Lower lobe of right lung (tissue), 2 donors: ENCODE measurements around the gene NELFCD. TPM values are rescaled to one million over a fixed set of nuclear protein-coding genes. Genes with fewer than 3 reads are reported as not detected.

Experiments used
- ATAC-seq, 2 donors: fragments of 200-7000 bp; cut with Tn5 transposase; one replicate each; pipeline ENCODE4 v1.9.1; 2020 to 2022; ENCODE audit warnings: mild to moderate bottlenecking in 2 of 2, moderate library complexity in 2 of 2
- DNase-seq: peaks from one replicate; pipeline ENCODE4 v3.0.0-alpha.2; 2020
- H3K27ac ChIP-seq: fragments of 200-600 bp; one replicate; pipeline ENCODE4 v1.8.0; 2022
- H3K27me3 ChIP-seq: fragments of 200-600 bp; one replicate; pipeline ENCODE4 v1.8.0; 2022; ENCODE audit warnings: low read depth
- H3K36me3 ChIP-seq: fragments of 200-600 bp; one replicate; pipeline ENCODE4 v1.8.0; 2022; ENCODE audit warnings: mild to moderate bottlenecking
- H3K4me1 ChIP-seq: fragments of 200-600 bp; one replicate; pipeline ENCODE4 v1.8.0; 2022
- H3K4me3 ChIP-seq: fragments of 200-600 bp; one replicate; pipeline ENCODE4 v1.8.0; 2022; ENCODE audit warnings: mild to moderate bottlenecking
- H3K9me3 ChIP-seq: fragments of 200-600 bp; one replicate; pipeline ENCODE4 v1.8.0; 2022
- CTCF ChIP-seq: fragments of 200-600 bp; IDR thresholded peaks from one replicate; pipeline ENCODE4 v1.8.0; 2022; ENCODE audit warnings: antibody characterized with exemption, mild to moderate bottlenecking
- intact Hi-C: fragments of 100-400 bp; cut with DNase I; formaldehyde crosslinking; loops from one replicate; pipeline ENCODE4 v1.11.0; 2022
- total RNA-seq: library from RNA; stranded (reverse); fragmentation: NEBNext Ultra II Directional; extraction: Animal tissue kit (Norgen Biotek cat#: 25700); gene quantifications from one replicate; pipeline ENCODE4 v1.2.1, GENCODE V29; 2021
- donor health status: DM: no; HTN: yes; CAD: no; lungs with severe emphysema.

Gene NELFCD
- total RNA-seq, 1 donor from 2014 or later = 54.1 TPM

GRCh38 chr20:59024111-59024530 lies 43.1 kb downstream of the NELFCD start:
- Histone ChIP-seq H3K9me3 (no peaks in the 10 kb centered on the region), H3K36me3 (peaks cover 64% of the 10 kb centered on the region)
- no peak for ATAC-seq

GRCh38 chr20:59025086-59025485 lies 44.0 kb downstream of the NELFCD start:
- Histone ChIP-seq H3K36me3 (peaks cover 74% of the 10 kb centered on the region), H3K27me3 (no peaks in the 10 kb centered on the region), H3K4me1 (peaks cover 31% of the 10 kb centered on the region), H3K27ac (no peak overlapping the region), H3K4me3 (no peak overlapping the region), H3K9me3 (no peaks in the 10 kb centered on the region)
- intact Hi-C loops = no loop called here
- DNase-seq = no peak
- TF ChIP-seq CTCF = no peak
- no peak for ATAC-seq

More at GRCh38 chr20:59024111-59024530, 43.1 kb downstream of the NELFCD start:
- peak; percentile 31 for DNase-seq
- H3K27me3 ChIP-seq = no peaks in the 10 kb centered on the region
- H3K4me3 ChIP-seq = no peak overlapping the region
- TF ChIP-seq CTCF = no peak
- peaks cover 22% of the 10 kb centered on the region for H3K4me1 ChIP-seq
- no peak overlapping the region for H3K27ac ChIP-seq
- intact Hi-C loops = no loop called here

GRCh38 chr20:59025511-59025910 lies 44.5 kb downstream of the NELFCD start:
- intact Hi-C loops = no loop called here
- Histone ChIP-seq H3K4me1 (peaks cover 36% of the 10 kb centered on the region), H3K27ac (no peak overlapping the region), H3K27me3 (no peaks in the 10 kb centered on the region), H3K9me3 (no peaks in the 10 kb centered on the region), H3K4me3 (no peak overlapping the region), H3K36me3 (peaks cover 78% of the 10 kb centered on the region)
- ATAC-seq (no peak), DNase-seq (no peak)
- TF ChIP-seq CTCF = no peak

DNA sequence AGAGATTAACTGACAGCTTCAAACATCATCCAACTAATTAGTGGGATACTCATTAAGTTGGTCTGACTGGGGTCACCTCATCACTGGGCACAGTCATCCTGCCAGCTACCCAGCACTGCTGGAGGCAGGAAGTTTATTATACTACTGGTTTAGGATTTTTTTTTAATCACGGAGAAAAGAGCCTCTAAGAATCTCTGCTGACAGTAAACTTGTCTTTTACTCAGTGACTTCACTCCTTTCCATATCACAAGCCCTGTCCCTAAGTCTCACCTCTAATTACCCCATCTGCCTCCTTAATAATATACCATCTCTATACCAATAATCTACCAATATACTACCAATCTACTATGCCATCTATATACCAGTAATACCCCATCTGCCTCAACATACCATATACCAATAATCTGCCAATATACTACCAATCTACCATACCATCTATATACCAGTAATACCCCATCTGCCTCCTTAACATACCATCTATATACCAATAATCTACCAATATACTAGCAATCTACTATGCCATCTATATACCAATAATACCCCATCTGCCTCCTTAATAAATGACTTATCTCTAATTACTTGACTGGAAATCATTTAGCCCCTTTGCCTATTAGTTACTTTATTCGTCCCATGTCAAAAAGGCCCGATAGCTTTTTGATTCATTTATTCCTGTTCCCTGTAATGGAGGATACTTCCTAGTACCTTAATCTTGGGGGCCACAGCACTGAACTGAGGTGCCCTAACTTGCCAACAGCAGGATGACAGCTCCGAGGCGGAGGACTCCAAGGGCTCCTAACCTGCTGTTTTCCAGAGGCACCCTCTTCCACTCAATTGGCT lies 46.1 kb downstream of the NELFCD start:
- H3K4me3 ChIP-seq = no peak overlapping the region
- peaks cover 47% of the 10 kb centered on the region for H3K4me1 ChIP-seq
- no peak for ATAC-seq

DNA sequence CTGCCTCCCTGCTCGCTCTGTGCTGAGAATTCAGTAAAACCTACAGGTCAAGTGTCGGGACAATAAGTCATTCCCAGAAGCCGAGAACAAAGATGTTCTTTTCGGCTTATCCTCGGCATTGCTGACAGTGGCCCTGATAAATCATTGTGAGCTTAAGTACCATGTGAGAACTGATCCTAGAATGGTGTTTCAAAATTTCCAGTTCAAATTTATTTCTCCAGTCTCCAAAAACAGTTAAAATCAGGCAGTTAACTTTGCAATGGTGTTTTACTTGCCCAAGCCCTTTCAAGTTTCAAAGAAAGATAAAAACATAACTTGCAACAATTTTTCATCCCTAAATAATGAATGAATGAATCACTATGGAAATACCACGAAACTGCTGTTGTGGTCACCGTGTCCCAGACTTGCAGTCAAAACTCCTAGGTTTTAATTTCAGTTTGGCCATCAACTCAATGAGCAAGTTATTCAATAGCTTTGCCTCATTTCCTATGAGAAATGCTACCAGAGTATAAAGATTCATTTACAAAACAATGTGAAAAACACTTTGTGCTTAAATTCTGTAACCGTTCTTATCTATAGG lies 46.8 kb downstream of the NELFCD start:
- peaks cover 48% of the 10 kb centered on the region for H3K4me1 ChIP-seq
- TF ChIP-seq CTCF = no peak
- H3K9me3 ChIP-seq = no peaks in the 10 kb centered on the region
- no peak overlapping the region for H3K4me3 ChIP-seq
- peaks cover 77% of the 10 kb centered on the region for H3K36me3 ChIP-seq
- DNase-seq (no peak), ATAC-seq (no peak)
- intact Hi-C loops = no loop called here
- no peaks in the 10 kb centered on the region for H3K27me3 ChIP-seq
- H3K27ac ChIP-seq = no peak overlapping the region

More for the DNA sequence above, 46.1 kb downstream of the NELFCD start:
- H3K27me3 ChIP-seq = no peaks in the 10 kb centered on the region
- no peak for TF ChIP-seq CTCF
- H3K9me3 ChIP-seq = no peaks in the 10 kb centered on the region
- H3K27ac ChIP-seq = no peak overlapping the region
- no peak for DNase-seq
- intact Hi-C loops = no loop called here
- peaks cover 79% of the 10 kb centered on the region for H3K36me3 ChIP-seq
